HepG2 (cell line): ENCODE data around the gene CHD9. TPM values are rescaled to one million over a fixed set of nuclear protein-coding genes. Genes with fewer than 3 reads are reported as not detected.
A peak's percentile ranks its signal among the peaks of the same experiment; 100 is the strongest.

Experiments
- BCL3 ChIP-seq: sonication (generic); formaldehyde crosslinking; IDR thresholded peaks from 2 replicates; pipeline ENCODE4 v1.5.1; 2020; ENCODE audit warnings: mild to moderate bottlenecking, missing genetic modification reagents, moderate library complexity
- CEBPG ChIP-seq: IDR thresholded peaks from 2 replicates; pipeline ENCODE4 v1.6.1; 2016
- HNF4A ChIP-seq: sonication (generic); formaldehyde crosslinking; IDR thresholded peaks from 2 replicates; pipeline ENCODE4 v1.4.0; 2020; ENCODE audit warnings: missing genetic modification reagents
- KLF6 ChIP-seq: IDR thresholded peaks from 2 replicates; pipeline ENCODE4 v1.8.0; 2016; ENCODE audit warnings: missing biosample characterization, missing genetic modification reagents
- MAFF ChIP-seq: IDR thresholded peaks from 2 replicates; pipeline ENCODE4 v1.6.1; 2011; ENCODE audit warnings: low read depth, low read length, improper control_type of control experiment
- MED13 ChIP-seq: sonication (generic); formaldehyde crosslinking; IDR thresholded peaks from 2 replicates; pipeline ENCODE4 v1.5.0; 2020; ENCODE audit warnings: missing genetic modification reagents
- PRMT3 ChIP-seq: sonication (generic); formaldehyde crosslinking; IDR thresholded peaks from 2 replicates; pipeline ENCODE4 v1.8.1; 2022; ENCODE audit warnings: low read depth, mild to moderate bottlenecking, moderate library complexity, missing genetic modification reagents, borderline replicate concordance
- REPIN1 ChIP-seq: sonication (generic); formaldehyde crosslinking; IDR thresholded peaks from 2 replicates; pipeline ENCODE4 v1.8.0; 2022; ENCODE audit warnings: missing genetic modification reagents, low read depth, mild to moderate bottlenecking, borderline replicate concordance
- ZNF234 ChIP-seq: sonication (generic); formaldehyde crosslinking; conservative IDR thresholded peaks from 2 replicates; pipeline ENCODE4 v1.5.1; 2020; ENCODE audit warnings: mild to moderate bottlenecking, missing genetic modification reagents
- ZNF292 ChIP-seq: sonication (generic); formaldehyde crosslinking; IDR thresholded peaks from 2 replicates; pipeline ENCODE4 v1.8.1; 2022; ENCODE audit warnings: mild to moderate bottlenecking, low read depth, missing genetic modification reagents, borderline replicate concordance
- ZNF547 ChIP-seq: sonication (generic); formaldehyde crosslinking; IDR thresholded peaks from 2 replicates; pipeline ENCODE4 v1.5.1; 2020; ENCODE audit warnings: mild to moderate bottlenecking, missing genetic modification reagents
- ZNF788 ChIP-seq: sonication (generic); formaldehyde crosslinking; IDR thresholded peaks from 2 replicates; pipeline ENCODE4 v1.5.0; 2020; ENCODE audit warnings: mild to moderate bottlenecking, missing genetic modification reagents, borderline replicate concordance
- ZNF883 ChIP-seq: sonication (generic); formaldehyde crosslinking; IDR thresholded peaks from 2 replicates; pipeline ENCODE4 v1.5.1; 2020; ENCODE audit warnings: mild to moderate bottlenecking, missing genetic modification reagents; ENCODE audit errors: not compliant biosample characterization
- polyA plus RNA-seq, 8 experiments: library from polyadenylated mRNA; depleted of rRNA in 3 of 8; stranded (reverse) in 7 of 8; unstranded in 1 of 8; fragments of >200 nt; fragmentation: Illumina TruSeq in 4 of 8; extraction: Trizol in 4 of 8; gene quantifications; 2 replicates each; pipeline versions ENCODE4 v1.2.1 to v1.2.3, GENCODE V29; 2011 to 2016; ENCODE audit warnings: low read depth in 4 of 8, missing spikeins in 1 of 8, mixed read lengths in 1 of 8; ENCODE audit not compliant: insufficient read depth in 1 of 8
- total RNA-seq, 5 experiments: library from RNA; depleted of rRNA; stranded (reverse); fragments of >200 nt; fragmentation: Illumina TruSeq; extraction: Trizol; gene quantifications; 2 replicates each; pipeline ENCODE4 v1.2.3, GENCODE V29; 2016; ENCODE audit warnings: low read depth in 1 of 5

CHD9 gene
- total and polyA plus RNA-seq, 2 of the 13 experiments (the other 11 are each of a cell fraction or from before 2014, with no cell fraction given): 23.4 to 27.7 TPM

DNA sequence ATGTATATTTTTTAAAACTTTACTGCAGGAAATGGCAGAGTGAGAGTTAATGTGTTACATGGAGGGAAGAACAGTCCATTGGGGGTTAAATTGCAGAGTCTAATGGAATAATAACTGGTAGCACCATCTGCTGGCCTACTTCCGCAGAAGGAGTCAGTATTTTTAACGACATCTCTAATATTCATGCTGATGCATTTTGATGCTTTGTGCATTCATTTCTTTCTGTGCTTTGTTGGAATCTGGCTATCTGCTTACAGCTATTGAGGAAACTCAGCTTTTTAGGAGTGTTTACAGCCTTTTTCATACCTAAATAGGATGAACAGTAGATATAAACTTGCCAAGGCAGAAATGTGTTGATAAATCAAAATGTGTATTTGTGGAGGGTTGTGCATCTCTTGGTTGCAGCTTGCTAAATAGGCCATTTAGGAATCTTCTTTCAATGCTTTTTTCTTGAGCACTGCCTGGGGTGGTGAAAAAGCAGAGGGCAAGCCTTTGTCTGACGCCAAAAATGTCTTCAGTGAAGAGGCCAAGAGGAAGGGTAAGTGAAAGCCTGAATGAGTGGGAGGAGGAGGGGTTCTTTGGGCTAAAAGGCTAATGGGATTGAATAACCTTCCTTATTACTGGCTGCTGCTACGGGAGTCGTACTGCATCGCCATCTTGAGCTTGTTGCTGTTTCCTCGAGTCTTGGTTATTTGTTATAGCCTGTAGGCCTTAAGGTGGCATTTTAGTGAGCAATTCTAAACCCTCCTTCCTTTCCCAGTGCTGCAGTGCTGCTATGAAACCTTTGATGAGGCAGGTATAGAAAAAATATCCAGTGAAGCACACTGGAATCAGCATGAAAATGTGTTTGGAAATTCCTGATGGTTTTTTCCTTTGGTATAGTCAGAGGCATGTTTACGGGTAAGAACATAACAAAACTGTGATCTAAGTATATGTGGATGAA lies 153.3 kb downstream of the CHD9 start (continued):
- TF ChIP-seq PRMT3 (CRISPR knock-in tag) (no peak), ZNF292 (CRISPR knock-in tag) (no peak), ZNF547 (CRISPR knock-in tag) (no peak), MED13 (CRISPR knock-in tag) (no peak), ZNF883 (CRISPR knock-in tag) (no peak), KLF6 (CRISPR knock-in tag) (no peak), MAFF (no peak), REPIN1 (CRISPR knock-in tag) (no peak), HNF4A (CRISPR knock-in tag) (no peak), ZNF234 (CRISPR knock-in tag) (no peak), BCL3 (no peak), ZNF788 (no peak), CEBPG (CRISPR knock-in tag) (peak; percentile 13; the same call in 1 of the 2 replicates)
